Measurements from ENCODE around the gene LPCAT1. TPM values are rescaled to one million over a fixed set of nuclear protein-coding genes. Genes with fewer than 3 reads are reported as not detected.
"Not testable (repeated sequence)": the region's sequence is repeated elsewhere in the genome, so short reads cannot be mapped to it uniquely, and the experiment has no call there.

The LPCAT1 gene
- total and polyA plus RNA-seq, 2 experiments from 2014 or later = 44.1 to 56.0 TPM

DNA sequence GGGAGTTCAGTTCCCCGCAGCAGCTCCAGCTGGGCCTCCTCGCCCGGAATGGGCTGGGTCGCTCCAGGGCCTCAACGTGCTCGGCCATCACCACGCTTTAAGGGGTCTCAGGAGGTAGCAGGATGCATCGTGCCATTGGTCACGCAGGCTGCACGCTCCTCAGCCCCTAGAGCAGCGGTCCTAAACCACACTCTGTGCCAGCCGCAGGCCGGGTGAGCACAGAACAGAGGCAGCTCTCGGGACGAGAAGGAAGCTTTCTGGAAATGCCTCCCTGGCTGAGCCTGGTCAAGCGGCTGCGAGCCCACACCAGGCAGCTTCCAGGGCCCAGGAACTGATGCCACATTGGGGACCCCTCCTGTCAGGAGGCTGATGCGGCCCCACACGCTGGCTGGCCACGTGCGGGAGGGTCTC, 39.3 kb upstream of the LPCAT1 start:
- 93% methylated on average over 21 of the region's 21 CpGs for WGBS (ENCODE audit: low lambda C conversion rate, missing lambda C conversion rate)
- peaks cover 11% of the 10 kb centered on the region for H3K4me1 ChIP-seq (ENCODE audit: insufficient read depth)
- no peaks in the 10 kb centered on the region for H3K27me3 ChIP-seq
- H3K79me2 ChIP-seq = no peaks in the 10 kb centered on the region
- no peak overlapping the region for H3K4me3 ChIP-seq
- no peak for DNase-seq (ENCODE audit: low spot score)
- no peak overlapping the region for H2AFZ ChIP-seq
- H4K20me1 ChIP-seq (ENCODE audit: insufficient read depth, poor library complexity, severe bottlenecking) = no peaks in the 10 kb centered on the region
- no peak for TF ChIP-seq EZH2 (IDR thresholded peaks at IDR 0.05; ENCODE audit: borderline replicate concordance)
- TF ChIP-seq CTCF (IDR thresholded peaks at IDR 0.05; ENCODE audit: poor library complexity) = no peak
- no peak for TF ChIP-seq EZH2phosphoT487 (IDR thresholded peaks at IDR 0.05; ENCODE audit: low read depth, severe bottlenecking, unreplicated experiment)
- no peaks in the 10 kb centered on the region for H3K9me2 ChIP-seq (replicated peaks; ENCODE audit: insufficient read depth)
- H3K36me3 ChIP-seq (replicated peaks; ENCODE audit: insufficient read depth, low read depth) = no peaks in the 10 kb centered on the region
- H3K9me3 ChIP-seq (ENCODE audit: low read depth) = no peaks in the 10 kb centered on the region
- H3K4me2 ChIP-seq = no peak overlapping the region
- no peak overlapping the region for H3K27ac ChIP-seq

DNA sequence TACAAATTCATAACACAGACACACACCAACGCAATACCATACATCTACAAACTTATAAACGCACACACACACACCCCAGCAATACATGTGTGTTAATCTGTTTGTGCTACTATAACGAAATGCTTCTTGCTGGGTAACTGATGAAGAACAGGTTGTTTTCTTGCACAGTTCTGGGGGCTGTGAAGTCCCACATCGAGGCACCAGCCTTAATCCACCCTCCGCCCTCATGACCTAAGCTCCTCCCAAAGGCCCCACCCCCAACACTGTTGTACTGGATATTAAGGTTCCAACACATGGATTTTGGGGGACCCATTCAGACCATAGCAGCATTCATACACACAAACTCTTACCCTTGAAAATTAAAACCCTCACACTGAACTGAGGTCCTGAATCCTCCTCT, 38.8 kb upstream of the LPCAT1 start:
- H3K9me3 ChIP-seq (ENCODE audit: low read depth) = no peaks in the 10 kb centered on the region
- H3K36me3 ChIP-seq (replicated peaks; ENCODE audit: insufficient read depth, low read depth) = no peaks in the 10 kb centered on the region
- no peak overlapping the region for H3K4me2 ChIP-seq
- no peaks in the 10 kb centered on the region for H4K20me1 ChIP-seq (ENCODE audit: insufficient read depth, poor library complexity, severe bottlenecking)
- no peak for DNase-seq (ENCODE audit: low spot score)
- H3K27me3 ChIP-seq = no peaks in the 10 kb centered on the region
- no peaks in the 10 kb centered on the region for H3K79me2 ChIP-seq
- TF ChIP-seq EZH2phosphoT487 (IDR thresholded peaks at IDR 0.05; ENCODE audit: low read depth, severe bottlenecking, unreplicated experiment) (no peak), EZH2 (IDR thresholded peaks at IDR 0.05; ENCODE audit: borderline replicate concordance) (no peak), CTCF (IDR thresholded peaks at IDR 0.05; ENCODE audit: poor library complexity) (no peak)
- no peak overlapping the region for H3K4me3 ChIP-seq
- H3K9me2 ChIP-seq (replicated peaks; ENCODE audit: insufficient read depth) = no peaks in the 10 kb centered on the region
- no peak overlapping the region for H3K27ac ChIP-seq
- H3K4me1 ChIP-seq (ENCODE audit: insufficient read depth) = peaks cover 6% of the 10 kb centered on the region
- WGBS (ENCODE audit: low lambda C conversion rate, missing lambda C conversion rate) = 97% methylated on average over 5 of the region's 5 CpGs
- H2AFZ ChIP-seq = no peak overlapping the region

- H2AFZ ChIP-seq = no peak overlapping the region
- WGBS (ENCODE audit: low lambda C conversion rate, missing lambda C conversion rate) = 90% methylated on average over 10 of the region's 10 CpGs
Measured at GRCh38 chr5:1561402-1561929, 37.7 kb upstream of the LPCAT1 start.

GRCh38 chr5:1560499-1560898, 36.7 kb upstream of the LPCAT1 start:
- H2AFZ ChIP-seq; H3K4me1 ChIP-seq (ENCODE audit: insufficient read depth); H3K9me2 ChIP-seq (replicated peaks; ENCODE audit: insufficient read depth); H3K4me2 ChIP-seq; H3K27ac ChIP-seq; H3K4me3 ChIP-seq; H3K79me2 ChIP-seq; DNase-seq (ENCODE audit: low spot score); H3K27me3 ChIP-seq; H3K36me3 ChIP-seq (replicated peaks; ENCODE audit: insufficient read depth, low read depth); H3K9me3 ChIP-seq (ENCODE audit: low read depth); H4K20me1 ChIP-seq (ENCODE audit: insufficient read depth, poor library complexity, severe bottlenecking): not testable (repeated sequence)
- 87% methylated on average over 13 of the region's 13 CpGs for WGBS (ENCODE audit: low lambda C conversion rate, missing lambda C conversion rate)

More at GRCh38 chr5:1561402-1561929, 37.7 kb upstream of the LPCAT1 start:
- Histone ChIP-seq H3K4me2 (no peak overlapping the region), H3K27ac (no peak overlapping the region), H3K9me3 (ENCODE audit: low read depth) (no peaks in the 10 kb centered on the region), H3K9me2 (replicated peaks; ENCODE audit: insufficient read depth) (no peaks in the 10 kb centered on the region), H4K20me1 (ENCODE audit: insufficient read depth, poor library complexity, severe bottlenecking) (no peaks in the 10 kb centered on the region), H3K4me3 (no peak overlapping the region), H3K4me1 (ENCODE audit: insufficient read depth) (no peaks in the 10 kb centered on the region), H3K79me2 (no peaks in the 10 kb centered on the region), H3K27me3 (no peaks in the 10 kb centered on the region), H3K36me3 (replicated peaks; ENCODE audit: insufficient read depth, low read depth) (no peaks in the 10 kb centered on the region)
- no peak for DNase-seq (ENCODE audit: low spot score)
- no peak for TF ChIP-seq EZH2 (IDR thresholded peaks at IDR 0.05; ENCODE audit: borderline replicate concordance)
- no peak for TF ChIP-seq CTCF (IDR thresholded peaks at IDR 0.05; ENCODE audit: poor library complexity)
- TF ChIP-seq EZH2phosphoT487 (IDR thresholded peaks at IDR 0.05; ENCODE audit: low read depth, severe bottlenecking, unreplicated experiment) = no peak
